ENCODE results near the gene TMIGD3.
"Not testable (repeated sequence)": the region's sequence is repeated elsewhere in the genome, so short reads cannot be mapped to it uniquely, and the experiment has no call there.

TMIGD3 gene

DNA sequence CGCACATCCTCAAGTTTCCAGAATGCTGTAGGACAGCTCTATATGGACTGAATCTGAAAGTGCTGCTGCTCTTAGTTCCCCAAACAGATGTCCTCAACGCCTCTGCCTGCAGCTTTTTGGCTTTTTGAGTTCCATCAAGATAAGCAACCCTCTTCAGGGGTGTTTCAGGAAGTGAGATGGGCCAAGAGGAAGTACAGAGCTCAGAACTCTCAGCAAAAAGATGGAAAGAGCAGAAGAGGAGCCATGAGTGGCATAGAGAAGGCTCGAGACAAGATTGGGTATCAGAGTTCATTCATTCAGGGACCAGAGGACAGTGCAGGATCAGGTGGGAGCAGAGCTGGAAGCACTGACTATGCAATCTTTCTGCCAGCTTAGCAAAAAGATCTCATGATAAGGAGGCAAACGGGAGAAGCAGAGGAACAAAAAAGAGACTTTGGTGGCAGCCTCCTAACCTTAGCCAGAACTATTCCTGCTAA is at the start of gene TMIGD3, which contains the start of gene ADORA3:
Gene TMIGD3 (minus strand): TSS at position 49 of the 476 bp plus-strand sequence. CDS start 279 bp downstream, outside the sequence.
Gene ADORA3 (minus strand): TSS at position 49 of the 476 bp plus-strand sequence. CDS start 279 bp downstream, outside the sequence.
- DNase-seq, result no peak

DNA sequence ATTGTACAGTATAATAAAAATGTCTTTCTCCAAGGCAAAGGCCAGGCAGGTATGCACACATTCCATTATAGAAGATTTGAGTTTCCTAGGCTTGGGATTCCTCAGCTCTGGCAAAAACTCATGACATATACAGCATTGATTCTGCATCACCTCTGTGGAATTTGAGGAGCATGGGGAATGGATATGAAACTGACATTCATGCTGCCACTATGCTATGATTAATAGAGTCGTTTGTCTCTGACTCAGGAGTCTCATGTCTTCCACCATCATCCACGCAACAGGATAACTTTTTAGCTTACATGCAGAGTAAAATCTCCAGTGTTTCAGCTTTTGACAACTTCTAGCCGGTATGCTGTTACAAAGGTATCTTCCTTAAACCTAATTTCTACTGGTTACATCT is 49.8 kb upstream of the TMIGD3 start:
- peak; percentile 94 for DNase-seq

DNA sequence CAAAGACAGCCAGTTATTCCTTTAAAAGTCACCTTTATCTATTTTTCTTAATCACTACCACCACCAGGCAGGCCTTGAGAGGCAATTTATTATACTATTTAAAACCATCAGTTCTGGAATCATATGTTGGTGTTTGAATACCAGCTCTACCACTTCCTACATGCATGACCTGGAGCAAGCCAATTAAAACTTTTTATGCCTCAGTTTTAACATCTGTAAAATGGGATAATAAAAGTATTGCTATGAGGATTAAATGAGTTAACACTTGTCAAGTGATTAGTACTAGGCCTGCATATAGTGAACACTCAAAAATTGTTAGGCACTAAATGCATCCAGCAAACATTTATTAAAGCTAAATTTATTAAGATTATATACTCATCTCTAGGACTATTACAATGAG is 49.2 kb upstream of the TMIGD3 start:
- DNase-seq, result no peak

DNA sequence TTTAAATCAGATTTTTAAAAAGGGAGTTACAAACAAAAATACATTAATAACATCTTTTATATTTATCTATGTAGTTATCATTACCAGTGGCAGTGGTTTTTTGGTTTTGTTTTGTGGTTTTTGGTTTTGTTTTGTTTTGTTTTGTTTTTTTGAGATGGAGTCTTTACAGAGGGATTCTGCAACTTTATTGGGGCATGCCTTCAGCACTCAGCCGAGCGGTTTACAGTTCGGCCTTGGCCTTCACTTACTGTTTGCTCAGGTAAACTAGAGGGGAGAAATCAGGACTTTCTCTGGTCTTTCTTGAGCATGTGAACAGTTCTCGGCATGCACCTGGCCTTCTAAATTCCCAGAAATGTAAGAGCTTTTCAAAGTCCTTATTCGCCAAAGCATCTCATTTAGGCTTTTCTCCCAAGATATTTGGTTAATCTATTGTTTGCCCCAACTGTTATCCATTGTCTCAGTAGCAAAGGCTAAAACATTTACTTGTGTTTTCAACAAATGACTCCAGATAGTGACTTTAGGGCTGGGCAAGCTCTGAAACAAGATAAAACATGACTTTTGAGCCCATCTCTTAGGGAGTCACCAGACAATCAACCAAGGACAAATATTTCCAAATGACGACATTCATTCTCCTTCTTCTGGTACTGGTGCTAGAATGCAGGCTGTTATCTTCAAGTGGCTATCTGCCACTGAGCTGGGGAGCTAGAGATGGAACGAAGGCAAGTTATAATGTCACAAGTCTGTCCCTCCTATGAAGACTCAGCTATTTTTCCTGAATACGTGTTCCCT is 48.4 kb upstream of the TMIGD3 start:
- DNase-seq, result no peak

DNA sequence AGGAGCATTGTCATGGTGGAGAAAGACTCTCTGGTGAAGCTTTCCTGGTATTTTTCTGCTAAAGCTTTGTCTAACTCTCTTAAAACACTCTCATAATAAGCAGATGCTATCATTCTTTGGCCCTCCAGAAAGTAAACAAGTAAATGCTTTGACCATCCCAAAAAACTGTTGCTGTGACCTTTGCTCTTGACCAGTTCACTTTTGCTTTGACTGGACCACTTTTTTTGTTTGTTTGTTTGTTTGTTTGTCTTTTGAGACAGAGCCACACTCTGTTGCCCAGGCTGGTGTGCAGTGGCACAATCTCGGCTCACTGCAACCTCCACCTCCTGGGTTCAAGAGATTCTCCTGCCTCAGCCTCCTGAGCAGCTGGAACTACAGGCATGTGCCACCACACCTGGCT is 44.4 kb upstream of the TMIGD3 start:
- not testable (repeated sequence) for DNase-seq

DNA sequence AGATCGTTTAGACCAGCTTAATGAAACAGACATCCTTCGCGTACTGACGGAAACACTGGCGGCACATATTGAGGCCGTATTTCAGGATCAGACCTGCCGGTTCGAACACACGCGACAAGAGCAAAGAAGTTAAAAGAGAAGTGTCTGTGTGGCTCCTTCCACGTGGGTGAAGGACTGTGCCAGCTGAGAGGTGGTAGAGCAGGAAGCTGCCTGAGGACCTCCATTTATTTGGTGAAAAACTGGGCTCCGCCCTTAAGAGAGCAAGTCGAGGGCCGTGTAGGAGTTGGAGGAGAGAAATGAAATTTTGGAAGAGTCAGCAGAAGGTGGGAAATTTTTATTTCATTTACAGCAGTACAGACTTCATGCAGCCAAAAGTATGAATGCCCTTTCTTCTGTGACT is 38.8 kb upstream of the TMIGD3 start:
- DNase-seq, result no peak

DNA sequence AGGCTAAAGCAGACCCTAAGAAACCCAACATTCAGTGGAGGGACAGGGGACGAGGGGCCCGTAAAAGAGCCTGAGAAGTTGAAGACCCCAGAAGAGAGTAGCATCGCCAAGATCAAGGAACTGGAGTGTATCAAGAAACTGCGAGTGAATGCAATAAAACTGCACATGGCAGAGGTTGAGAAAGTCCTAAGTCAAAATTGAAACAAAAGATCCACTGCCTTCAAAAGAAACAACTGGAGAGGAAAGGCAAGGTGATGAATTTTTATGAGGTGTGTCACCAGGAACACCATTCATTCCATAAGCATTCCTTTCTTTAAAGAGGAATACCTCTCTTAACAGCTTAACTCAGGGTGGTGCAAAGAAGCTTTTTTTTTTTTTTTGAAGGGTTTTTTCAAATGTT is 38.3 kb upstream of the TMIGD3 start:
- DNase-seq, result peak; percentile 80

DNA sequence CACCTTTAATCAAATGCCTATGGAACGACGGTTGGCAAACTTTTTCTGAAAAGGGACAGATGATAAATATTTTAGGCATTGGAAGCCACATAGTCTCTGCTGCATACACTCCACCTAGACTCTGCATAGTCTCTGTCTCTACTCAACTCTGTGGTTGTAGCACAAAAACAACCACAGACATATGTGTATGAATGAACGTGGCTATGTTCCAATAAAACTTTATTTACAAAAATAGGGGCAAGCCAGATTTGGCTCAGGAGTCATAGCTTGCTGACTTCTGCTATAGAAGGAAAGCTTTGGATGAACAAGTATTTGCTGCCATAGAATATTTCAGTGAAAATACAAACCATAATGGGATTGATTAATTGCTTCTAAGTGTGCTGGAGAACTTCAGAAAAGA is 37.5 kb upstream of the TMIGD3 start:
- DNase-seq, result peak; percentile 16

DNA sequence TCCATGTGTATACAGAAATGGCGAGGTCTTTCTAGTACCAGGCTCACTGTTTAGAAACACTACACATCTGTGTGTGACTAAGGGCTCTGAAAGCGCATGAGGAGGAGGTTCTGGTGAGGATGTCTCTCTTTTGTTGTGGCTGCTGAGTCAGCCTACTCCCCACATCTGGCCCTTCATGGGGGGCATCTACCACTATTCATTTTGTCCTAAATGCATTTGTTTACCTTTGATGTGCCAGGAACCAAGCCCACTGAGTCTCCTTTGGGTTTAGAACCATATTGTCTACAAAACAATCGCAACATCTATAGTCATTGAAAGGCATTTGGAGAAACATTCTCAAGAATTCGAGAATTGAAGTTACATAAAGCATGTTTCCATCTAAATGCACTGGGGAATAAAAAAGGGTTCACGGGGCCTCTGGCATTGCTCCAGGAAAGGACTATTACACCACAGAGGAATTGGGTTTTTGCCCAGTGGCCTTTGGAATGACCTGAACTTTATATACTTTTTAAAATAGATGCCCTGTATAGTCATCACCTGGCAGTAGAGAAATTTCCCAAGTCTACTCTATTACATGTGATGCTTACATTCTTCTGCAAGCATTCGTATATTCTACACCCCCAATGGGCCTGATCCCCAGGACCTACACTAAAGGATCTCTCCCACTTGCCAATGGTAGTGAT is 35.1 kb upstream of the TMIGD3 start:
- peak; percentile 89 for DNase-seq

DNA sequence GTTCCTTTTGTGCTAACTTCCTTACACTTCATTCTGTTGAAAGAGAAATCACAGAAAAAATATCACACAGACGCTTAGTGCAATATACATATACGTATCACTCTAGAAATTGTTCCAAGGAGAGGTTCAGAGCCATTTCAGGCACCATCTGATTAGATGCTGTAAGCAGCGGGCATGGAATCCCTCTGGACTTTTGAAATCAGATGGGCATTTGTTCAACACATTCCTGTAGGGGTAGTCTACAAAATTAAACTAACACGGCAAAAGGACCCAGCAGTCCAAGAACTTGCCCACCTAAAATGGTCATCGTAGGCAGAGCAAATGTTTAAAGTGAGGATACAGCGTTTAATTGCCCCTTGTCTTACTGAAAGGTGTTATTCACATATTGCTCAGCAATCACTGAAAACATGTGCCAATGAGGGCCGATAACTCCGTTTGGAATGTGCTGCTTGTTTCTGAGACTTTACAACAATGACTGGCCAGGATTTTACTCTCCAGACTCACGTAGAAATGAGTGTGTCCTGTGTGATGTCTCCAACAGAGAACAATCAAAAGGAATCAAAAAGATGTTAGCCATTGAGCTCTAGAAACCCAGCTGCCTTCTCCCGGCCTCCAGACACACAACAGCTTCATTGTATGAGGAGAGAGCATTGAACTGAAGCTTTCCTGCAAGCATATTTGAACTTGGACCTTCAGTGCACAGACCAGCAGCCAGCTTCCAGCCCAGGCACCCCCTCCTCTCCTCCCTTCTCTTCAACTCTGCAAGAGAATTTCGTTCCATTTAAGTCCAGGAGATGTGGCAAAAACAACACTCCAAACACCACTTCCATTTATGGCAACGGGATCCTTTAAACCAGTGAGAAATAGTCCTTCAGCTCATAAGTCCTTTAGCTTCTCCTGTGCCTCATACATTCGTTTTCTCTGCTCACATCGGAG is 32.1 kb upstream of the TMIGD3 start:
- DNase-seq, result no peak

DNA sequence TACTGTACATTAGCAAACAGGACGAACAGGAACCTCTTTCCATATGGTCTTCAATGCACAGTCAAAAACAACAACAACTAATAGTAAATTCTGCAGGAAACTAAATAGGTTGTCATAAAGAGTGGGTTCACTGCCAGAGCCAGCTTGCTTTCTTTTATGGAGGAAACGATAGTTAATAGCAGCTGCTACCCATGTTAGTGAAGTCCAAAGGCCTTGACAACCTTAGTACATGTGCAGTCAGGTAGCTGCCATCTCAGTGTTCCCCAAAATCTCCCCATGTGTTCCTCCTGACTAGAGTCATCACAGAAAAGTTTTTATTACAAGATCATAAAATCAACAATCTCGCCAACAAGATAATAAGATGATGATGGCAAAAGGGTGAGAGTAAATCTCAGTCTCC is 16.6 kb upstream of the TMIGD3 start:
- DNase-seq, result no peak

DNA sequence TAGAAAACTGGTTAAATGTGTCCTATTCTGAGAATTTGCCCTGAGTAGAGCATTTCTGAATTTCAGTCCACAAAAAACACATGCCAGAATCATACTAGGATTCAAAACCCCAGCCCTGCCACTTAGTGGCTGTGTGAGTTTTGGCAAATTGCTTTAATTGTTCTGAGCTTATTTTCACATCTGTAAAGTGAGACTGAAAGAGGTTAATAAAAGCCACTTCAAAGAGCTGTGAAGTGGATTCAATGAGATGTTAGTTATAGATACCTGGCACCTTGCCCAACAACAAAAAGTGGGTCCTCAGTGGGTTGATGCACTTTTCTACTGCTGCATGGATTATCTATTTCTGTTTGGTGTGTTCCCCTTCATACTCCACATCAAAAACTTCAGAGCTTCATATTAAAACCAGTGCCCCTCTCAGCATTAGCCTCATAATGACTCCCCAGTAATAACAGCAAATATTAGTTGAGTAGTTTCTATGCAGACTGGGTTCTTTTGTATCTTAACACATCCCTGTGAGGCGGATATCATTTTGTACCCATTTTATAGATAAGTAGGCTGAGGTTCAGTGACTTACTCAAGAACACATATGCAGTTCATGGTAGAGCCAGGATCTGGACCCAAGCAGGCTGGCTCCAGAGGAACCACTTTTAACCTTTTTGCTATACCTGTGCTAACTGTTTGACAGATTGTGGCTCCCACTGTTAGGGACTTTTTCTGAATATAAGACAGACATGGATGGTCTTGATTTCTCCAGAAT is 14.2 kb upstream of the TMIGD3 start:
- no peak for DNase-seq

DNA sequence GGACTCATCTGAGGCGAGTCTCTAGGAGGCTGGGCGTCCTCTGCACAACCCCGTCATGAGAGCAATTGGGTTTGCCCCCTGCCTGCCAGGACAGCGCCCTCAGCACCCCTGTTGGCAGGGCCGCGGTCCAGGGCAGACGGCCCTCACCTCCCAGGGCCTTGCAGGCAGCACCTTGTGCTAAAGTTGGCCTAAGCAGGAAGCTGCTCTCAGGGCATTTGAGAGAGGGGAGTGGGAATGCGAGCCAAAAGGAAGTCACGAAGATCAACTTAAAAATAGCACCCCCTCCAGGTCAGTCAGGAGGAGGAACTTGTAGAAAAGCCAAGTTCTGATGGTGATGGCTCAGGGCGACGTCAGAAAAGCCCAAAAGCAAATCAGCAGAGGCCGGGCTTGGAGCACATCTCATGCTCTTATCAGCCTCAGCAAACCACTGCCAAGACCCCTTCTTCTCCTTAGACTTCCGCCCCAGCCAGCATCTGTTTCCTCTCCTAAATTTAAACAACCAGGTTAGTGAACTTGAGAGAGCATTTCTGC is 12.6 kb upstream of the TMIGD3 start:
- peak; percentile 54 for DNase-seq

DNA sequence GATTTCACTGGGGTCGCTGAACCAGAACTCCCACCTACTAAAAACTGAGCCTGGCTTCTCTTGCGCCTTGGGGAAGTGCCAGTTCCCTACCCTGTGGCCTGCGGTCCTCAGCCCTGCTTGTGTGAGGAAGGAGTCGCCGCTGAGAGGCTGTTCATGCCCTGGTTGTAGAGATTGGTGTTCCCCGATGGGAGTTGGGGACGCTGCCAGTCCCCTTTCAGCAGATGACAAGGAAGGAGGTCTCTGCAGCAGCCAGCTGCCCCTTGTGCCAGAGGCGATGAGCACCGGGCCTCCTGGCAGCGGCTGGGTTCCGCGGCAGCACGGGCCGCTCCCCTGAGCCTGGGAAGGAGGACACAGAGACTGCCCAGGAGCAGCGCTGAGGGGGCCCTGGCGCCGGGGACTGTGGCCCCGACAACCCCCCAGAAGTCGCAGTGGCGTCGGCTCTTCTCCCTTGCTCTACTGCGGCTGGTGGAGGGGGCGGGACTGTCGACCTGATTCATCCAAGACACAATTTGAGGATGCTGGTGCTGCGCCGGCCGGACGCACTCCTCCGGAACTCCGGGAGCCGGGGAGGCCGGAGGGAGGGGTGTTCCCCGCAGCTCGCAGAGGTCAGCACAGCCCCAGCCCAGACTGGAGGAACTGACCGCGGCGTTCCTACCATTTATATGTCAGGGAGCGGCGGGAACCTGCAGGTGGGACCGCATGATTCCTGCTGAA is 12.0 kb upstream of the TMIGD3 start:
- DNase-seq, result peak; percentile 41

DNA sequence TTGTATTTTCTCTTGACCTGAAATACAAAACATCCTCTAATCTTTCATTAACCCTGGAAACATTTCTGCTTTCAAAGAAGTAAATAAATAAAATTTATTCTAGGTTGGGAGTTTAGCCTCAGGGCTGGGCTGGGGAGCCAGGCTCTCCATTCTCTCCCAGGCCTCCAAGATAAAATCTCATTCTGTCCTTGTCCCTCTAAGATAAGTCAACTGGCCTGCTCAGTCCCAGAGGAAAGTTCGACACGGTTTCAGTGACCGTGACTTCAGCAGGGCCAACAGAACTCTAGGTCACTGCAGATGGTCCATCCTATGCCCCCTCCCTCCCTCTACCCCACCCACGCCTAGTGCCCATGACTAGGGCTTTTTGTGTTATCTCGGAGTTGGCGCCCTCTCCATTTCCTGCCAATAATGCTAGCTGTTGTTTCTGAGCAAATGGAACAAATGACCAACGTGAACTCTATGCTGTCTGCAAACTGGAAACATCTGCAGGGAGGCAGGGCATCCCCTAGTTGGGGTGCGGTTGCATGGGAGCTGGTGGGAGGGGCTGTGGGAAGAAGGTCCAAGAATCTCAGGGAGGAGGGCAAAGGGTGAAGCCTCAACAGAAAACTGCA is 10.1 kb upstream of the TMIGD3 start:
- no peak for DNase-seq

DNA sequence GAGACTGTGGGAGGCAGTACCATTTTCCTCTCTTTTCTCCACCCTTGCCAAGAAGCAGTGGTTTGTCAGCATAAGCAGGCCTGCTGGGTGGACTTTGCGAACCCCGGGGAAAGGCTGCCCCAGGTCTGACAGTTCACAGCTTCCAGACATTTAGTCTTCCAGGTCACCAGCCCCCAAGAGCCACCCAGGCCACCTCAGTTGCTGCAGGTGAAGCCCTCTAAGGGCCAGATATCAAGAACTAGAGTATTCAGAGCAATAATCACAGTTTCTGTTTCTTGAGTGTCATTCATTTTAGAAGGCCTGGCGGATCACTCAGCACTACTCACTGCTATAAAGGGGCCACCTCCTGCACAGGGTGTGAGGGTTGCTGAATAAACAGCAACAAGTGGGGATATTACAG is 9.5 kb upstream of the TMIGD3 start:
- DNase-seq, result no peak

DNA sequence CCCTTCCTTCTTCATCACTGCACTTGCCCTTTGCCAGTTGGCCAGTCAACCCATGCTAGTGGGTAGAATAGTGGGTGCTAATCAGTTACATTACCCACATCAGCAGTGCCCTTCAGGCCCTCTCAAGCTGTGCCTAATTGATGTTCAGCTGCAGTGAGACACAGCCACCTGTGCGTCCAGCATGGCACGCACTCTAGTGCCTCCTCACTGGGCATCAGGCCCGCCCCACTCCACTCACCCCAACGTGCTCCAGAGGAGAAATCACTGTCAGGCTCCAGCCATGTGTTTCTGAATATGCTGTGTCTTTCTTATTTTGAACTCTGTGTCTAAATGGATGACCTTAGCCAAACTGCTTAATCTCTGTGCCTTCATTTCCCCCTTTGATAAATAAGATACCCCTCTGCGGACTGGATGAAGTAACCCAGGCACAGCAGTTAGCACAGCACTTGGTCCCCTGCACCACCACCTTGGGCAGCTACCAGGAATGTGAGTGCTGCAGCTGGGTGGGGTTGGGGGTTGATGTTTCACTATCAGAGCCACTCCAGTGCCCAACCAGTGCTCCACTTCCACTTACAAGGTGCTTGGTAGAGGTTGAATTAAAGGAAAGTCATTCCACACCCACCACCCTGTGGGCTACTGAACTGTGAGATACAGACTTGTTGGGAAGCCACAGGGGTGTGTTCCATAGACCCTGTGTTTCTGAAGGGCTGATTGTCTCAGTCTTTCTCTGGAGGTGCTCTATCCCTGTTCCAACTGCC is 8.9 kb upstream of the TMIGD3 start:
- DNase-seq, result no peak

DNA sequence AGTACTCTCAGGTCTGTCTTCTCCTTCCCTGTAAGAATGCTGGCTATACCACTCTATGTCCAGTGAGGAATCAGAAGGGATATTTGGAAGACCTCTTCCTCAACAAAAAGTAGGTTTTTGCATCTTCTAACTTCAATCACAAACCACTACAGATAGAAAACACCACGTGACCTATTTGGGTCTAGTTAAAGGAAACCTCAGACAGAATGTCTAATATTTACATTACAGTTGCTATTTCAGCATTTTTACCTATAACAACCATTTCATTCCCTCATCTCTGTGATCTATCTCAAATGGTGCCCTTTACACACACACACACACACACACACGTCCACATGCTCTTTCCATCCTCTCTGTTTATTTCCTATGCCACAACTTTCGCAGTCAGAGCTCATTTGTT is 7.9 kb upstream of the TMIGD3 start:
- no peak for DNase-seq

DNA sequence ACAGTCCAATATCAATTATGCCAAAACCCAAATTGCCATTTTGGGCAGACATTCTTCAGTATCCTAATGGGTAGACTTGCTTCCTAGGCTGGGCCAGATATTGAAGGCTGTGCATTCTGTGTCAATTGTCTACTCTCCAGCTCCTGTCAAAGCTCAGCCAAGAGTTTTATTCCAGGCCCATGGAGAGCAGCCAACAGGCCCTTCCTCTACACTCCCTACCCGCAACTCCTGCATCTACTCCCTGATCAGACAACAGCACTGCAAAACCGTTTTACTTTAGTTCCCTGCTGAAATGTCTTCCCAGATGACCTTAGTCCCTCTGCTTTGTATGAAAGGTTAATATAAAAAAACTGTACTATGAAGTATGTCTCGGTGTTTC is 6.6 kb upstream of the TMIGD3 start:
- peak; percentile 39 for DNase-seq

All from fibroblast of upper back skin (primary cell).